Tibial nerve (tissue), 4 donors: ENCODE measurements around the gene ZCCHC8. TPM values are rescaled to one million over a fixed set of nuclear protein-coding genes. Genes with fewer than 3 reads are reported as not detected.
"Not testable (repeated sequence)": the region's sequence is repeated elsewhere in the genome, so short reads cannot be mapped to it uniquely, and the experiment has no call there.

Source experiments
- DNase-seq, 2 donors: peaks; one replicate each; pipeline ENCODE4 v3.0.0-alpha.2; 2019; ENCODE audit warnings: low spot score in 2 of 2
- H3K27ac ChIP-seq, 4 donors: fragments of 200-600 bp; sonication (generic) in 3 of 4; one replicate each; pipeline ENCODE4 v1.5.1; 2017 to 2019; ENCODE audit warnings: mild to moderate bottlenecking in 1 of 4
- H3K27me3 ChIP-seq, 2 donors: fragments of 200-600 bp; sonication (generic) in 1 of 2; one replicate each; pipeline versions ENCODE4 v1.5.1 to v1.6.0; 2017 to 2019
- H3K36me3 ChIP-seq, 3 donors: fragments of 200-600 bp; sonication (generic); one replicate each; pipeline ENCODE4 v1.5.1; 2018 to 2019
- H3K4me1 ChIP-seq, 4 donors: fragments of 200-600 bp; sonication (generic) in 3 of 4; one replicate each; pipeline ENCODE4 v1.5.1; 2017 to 2019
- H3K4me3 ChIP-seq, 4 donors: fragments of 200-600 bp; sonication (generic) in 3 of 4; one replicate each; pipeline ENCODE4 v1.5.1; 2017 to 2019; ENCODE audit warnings: mild to moderate bottlenecking in 1 of 4, moderate library complexity in 1 of 4
- H3K9me3 ChIP-seq, 4 donors: fragments of 200-600 bp; sonication (generic) in 3 of 4; one replicate each; pipeline ENCODE4 v1.5.1; 2017 to 2019
- EP300 ChIP-seq, 2 donors: sonication (generic); formaldehyde crosslinking; IDR thresholded peaks; one replicate each; pipeline ENCODE4 v1.6.1; 2017; ENCODE audit warnings: antibody characterized with exemption in 2 of 2, mild to moderate bottlenecking in 1 of 2
- POLR2A ChIP-seq, 2 donors: fragments of 450-650 bp; IDR thresholded peaks; one replicate each; pipeline ENCODE4 v1.6.1; 2017; ENCODE audit warnings: antibody characterized with exemption in 2 of 2, mild to moderate bottlenecking in 2 of 2, moderate library complexity in 2 of 2
- WGBS, 2 donors: methylation state at CpG; one replicate each; pipeline ENCODE4 v1.1.5; 2018; 5-methylcytosine and 5-hydroxymethylcytosine counted together
- total RNA-seq, 4 donors: library from RNA; depleted of rRNA; stranded (reverse); fragments of >200 nt; gene quantifications; one replicate each; pipeline ENCODE4 v1.1.0, GENCODE V29; 2016
- TF ChIP-seq, protein P1 (sequence below), 5 experiments: fragments of 200-600 bp in 3 of 5; fragments of 450-650 bp in 2 of 5; sonication (generic) in 3 of 5; IDR thresholded peaks; one replicate each; pipeline ENCODE4 v1.5.1; 2016 to 2019; ENCODE audit warnings: antibody characterized with exemption in 5 of 5, mild to moderate bottlenecking in 3 of 5, moderate library complexity in 2 of 5

ZCCHC8 gene
- total RNA-seq, 4 donors from 2014 or later: 22.2 to 32.6 (median 27.4) TPM

DNA sequence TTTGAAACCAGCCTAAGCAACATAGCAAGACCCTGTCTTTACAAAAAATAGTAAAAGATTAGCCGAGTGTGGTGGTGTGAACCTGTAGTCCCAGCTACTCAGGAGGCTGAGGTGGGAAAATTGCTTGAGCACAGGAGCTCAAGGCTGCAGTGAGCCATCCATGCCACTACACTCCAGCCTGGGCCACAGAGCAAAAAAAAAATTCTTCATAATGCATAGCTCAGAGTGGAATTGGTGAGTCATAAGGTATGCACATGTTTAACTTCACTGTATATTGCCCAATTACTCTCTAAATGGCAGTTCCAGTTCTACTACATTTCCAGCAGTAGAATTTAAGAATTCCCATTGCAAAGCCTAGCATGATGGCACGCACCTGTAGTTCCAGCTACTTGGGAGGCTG, 51.4 kb downstream of the ZCCHC8 start:
- no peak for DNase-seq
- H3K27me3 ChIP-seq: no peaks in the 10 kb centered on the region
- H3K36me3 ChIP-seq: no peaks in the 10 kb centered on the region
- no peaks in the 10 kb centered on the region for H3K4me1 ChIP-seq
- no peak overlapping the region for H3K4me3 ChIP-seq
- H3K27ac ChIP-seq: no peak overlapping the region
- WGBS, 2 donors: 94 to 100% methylated on average over 2 of the region's 2 CpGs
- H3K9me3 ChIP-seq: no peaks in the 10 kb centered on the region
- TF ChIP-seq, protein P1, sequence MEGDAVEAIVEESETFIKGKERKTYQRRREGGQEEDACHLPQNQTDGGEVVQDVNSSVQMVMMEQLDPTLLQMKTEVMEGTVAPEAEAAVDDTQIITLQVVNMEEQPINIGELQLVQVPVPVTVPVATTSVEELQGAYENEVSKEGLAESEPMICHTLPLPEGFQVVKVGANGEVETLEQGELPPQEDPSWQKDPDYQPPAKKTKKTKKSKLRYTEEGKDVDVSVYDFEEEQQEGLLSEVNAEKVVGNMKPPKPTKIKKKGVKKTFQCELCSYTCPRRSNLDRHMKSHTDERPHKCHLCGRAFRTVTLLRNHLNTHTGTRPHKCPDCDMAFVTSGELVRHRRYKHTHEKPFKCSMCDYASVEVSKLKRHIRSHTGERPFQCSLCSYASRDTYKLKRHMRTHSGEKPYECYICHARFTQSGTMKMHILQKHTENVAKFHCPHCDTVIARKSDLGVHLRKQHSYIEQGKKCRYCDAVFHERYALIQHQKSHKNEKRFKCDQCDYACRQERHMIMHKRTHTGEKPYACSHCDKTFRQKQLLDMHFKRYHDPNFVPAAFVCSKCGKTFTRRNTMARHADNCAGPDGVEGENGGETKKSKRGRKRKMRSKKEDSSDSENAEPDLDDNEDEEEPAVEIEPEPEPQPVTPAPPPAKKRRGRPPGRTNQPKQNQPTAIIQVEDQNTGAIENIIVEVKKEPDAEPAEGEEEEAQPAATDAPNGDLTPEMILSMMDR (IDR thresholded peaks at IDR 0.05): no peak
- no peak for TF ChIP-seq EP300 (IDR thresholded peaks at IDR 0.05)
- TF ChIP-seq POLR2A (IDR thresholded peaks at IDR 0.05): no peak

DNA sequence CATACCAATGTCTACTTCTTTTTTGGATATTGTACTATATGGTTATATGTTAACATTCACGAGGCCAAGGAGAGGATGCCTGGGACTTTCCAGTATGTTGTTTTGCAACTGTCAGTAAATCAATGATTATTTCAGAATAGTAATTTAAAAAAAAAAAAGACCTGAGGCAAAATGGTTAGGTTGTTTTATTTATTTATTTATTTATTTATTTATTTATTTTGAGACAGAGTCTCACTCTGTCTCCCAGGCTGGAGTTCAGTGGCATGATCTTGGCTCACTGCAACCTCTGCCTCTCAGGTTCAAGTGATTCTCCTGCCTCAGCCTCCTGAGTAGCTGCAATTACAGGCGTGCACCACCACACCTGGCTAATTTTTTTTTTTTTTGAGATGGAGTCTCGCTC, 52.9 kb downstream of the ZCCHC8 start:
- H3K27me3 ChIP-seq, H3K9me3 ChIP-seq, DNase-seq, H3K27ac ChIP-seq, H3K4me3 ChIP-seq, H3K36me3 ChIP-seq, H3K4me1 ChIP-seq: not testable (repeated sequence)
- WGBS, 2 donors: 97 to 98% methylated on average over 3 of the region's 3 CpGs

DNA sequence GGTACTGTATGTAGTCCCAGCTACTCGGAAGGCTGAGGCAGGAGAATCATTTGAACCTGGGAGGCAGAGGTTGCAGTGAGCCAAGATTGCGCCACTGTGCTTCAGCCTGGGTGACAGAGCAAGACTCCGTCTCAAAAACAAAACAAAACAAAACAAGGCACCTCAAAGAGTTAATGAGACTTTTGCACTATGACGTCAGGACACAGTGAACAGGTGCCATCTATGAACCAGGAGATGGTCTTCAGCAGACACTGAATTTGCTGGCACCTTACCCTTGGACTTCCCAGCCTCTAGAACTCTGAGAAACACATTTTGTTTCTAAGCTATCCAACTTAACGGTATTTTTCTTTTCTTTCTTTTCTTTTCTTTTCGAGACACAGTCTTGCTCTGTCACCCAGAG, 54.3 kb downstream of the ZCCHC8 start:
- not testable (repeated sequence) for H3K9me3 ChIP-seq, H3K36me3 ChIP-seq, H3K4me1 ChIP-seq, H3K27me3 ChIP-seq, DNase-seq, H3K4me3 ChIP-seq, H3K27ac ChIP-seq
- 62 to 68% methylated on average over 6 of the region's 6 CpGs for WGBS, 2 donors

DNA sequence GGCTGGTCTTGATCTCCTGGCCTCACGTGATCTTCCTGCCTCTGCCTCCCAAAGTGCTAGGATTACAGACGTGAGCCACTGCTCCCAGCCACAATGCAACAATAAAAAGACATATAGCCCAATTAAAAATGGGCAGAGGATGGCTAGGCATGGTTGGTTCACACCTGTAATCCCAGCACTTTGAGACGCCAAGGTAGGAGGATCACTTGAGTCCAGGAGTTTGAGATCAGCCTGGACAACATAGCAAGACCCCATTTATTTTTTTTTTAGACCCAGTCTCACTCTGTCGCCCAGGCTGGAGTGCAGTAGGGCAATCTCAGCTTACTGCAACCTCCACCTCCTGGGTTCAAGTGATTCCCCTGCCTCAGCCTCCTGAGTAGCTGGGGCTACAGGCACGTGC, 56.7 kb downstream of the ZCCHC8 start:
- not testable (repeated sequence) for H3K27ac ChIP-seq, H3K9me3 ChIP-seq, H3K4me3 ChIP-seq, DNase-seq, H3K27me3 ChIP-seq, H3K4me1 ChIP-seq, H3K36me3 ChIP-seq
- 66 to 85% methylated on average over 5 of the region's 5 CpGs for WGBS, 2 donors

DNA sequence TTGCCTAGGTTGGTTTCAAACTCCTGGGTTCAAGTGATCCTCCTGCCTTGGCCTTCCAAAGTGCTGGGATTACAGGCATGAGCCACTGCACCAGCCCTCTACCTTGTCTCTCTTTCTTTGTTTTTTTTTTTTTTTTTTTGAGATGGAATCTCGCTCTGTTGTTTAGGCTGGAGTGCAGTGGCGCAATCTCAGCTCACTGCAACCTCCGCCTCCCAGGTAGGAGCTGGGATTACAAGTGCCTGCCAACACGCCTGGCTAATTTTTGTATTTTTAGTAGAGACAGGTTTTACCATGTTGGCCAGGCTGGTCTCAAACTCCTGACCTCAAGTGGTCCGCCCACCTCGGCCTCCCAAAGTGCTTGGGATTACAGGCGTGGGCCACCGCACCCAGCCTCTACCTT, 61.9 kb downstream of the ZCCHC8 start:
- WGBS, 2 donors: 94 to 96% methylated on average over 8 of the region's 8 CpGs
- not testable (repeated sequence) for H3K9me3 ChIP-seq, H3K36me3 ChIP-seq, H3K4me3 ChIP-seq, DNase-seq, H3K4me1 ChIP-seq, H3K27ac ChIP-seq, H3K27me3 ChIP-seq

DNA sequence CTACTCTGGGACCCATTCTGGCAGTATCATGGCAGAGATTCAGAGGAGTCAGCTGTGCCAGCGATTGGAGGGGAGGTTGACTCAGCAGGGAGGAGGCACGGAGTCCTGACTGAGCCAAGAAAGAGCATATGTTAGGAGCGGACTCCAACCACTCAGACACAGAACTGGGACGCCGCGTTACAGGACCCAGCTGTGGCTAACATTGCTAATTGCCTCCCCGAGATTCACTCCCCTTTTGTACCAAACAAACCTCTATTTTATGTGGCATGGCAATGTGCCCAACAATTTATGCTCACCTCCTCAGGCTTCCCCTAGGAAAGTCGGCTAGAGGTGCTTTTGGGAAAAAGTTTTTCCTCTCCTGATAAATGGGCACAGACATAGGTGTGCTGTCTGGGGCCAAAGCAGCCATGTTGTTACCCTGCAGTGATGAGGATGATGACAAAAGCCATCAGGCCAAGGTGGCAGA, 63.0 kb downstream of the ZCCHC8 start:
- Histone ChIP-seq H3K36me3 (no peaks in the 10 kb centered on the region), H3K27ac (no peak overlapping the region), H3K9me3 (no peaks in the 10 kb centered on the region), H3K27me3 (no peaks in the 10 kb centered on the region), H3K4me1 (no peaks in the 10 kb centered on the region), H3K4me3 (no peak overlapping the region)
- no peak for DNase-seq
- TF ChIP-seq POLR2A (IDR thresholded peaks at IDR 0.05): no peak
- WGBS, 2 donors: 32 to 45% methylated on average over 8 of the region's 8 CpGs

DNA sequence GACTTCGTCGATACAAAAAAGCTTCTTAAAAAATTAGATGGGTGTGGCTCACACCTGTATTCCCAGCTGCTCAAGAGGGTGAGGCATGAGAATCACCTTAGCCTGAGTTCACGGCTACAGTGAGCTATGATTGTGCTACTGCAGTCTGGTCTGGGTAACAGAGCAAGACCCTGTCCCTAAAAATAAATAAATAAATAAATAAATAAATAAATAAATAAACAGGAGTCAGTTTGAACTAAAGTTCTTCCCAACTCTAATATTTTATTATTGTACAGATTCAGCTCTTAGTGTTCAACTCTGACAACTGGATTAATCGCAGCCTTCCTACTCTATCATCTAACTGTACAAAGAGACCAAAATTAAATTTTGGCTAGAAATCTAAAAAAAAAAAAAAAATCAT, 65.5 kb downstream of the ZCCHC8 start:
- H3K36me3 ChIP-seq: no peaks in the 10 kb centered on the region
- DNase-seq: no peak
- no peak overlapping the region for H3K27ac ChIP-seq
- H3K9me3 ChIP-seq: no peaks in the 10 kb centered on the region
- TF ChIP-seq, protein P1 (IDR thresholded peaks at IDR 0.05): no peak
- TF ChIP-seq EP300 (IDR thresholded peaks at IDR 0.05) (no peak), POLR2A (IDR thresholded peaks at IDR 0.05) (no peak)
- 94 to 98% methylated on average over 4 of the region's 4 CpGs for WGBS, 2 donors
- no peaks in the 10 kb centered on the region for H3K4me1 ChIP-seq
- no peaks in the 10 kb centered on the region for H3K27me3 ChIP-seq
- H3K4me3 ChIP-seq: no peak overlapping the region

DNA sequence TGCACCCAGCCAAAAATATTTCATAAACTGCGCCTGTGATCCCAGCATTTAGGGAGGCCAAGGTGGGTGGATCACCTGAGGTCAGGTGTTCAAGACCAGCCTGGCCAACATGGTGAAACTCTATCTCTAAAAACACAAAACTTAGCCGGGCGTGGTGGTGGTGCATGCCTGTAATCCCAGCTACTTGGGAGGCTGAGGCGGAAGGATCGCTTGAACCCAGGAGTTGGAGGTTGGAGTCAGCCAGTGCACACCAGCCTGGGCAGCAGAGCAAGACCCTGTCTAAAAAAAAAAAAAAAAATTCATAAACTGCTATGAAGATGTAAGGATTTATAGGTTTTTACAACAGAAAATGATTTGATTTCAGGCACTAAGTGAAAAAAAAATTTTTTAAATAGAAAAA, 71.7 kb downstream of the ZCCHC8 start:
- H3K4me1 ChIP-seq, H3K27ac ChIP-seq, H3K36me3 ChIP-seq, H3K27me3 ChIP-seq, H3K9me3 ChIP-seq, H3K4me3 ChIP-seq, DNase-seq: not testable (repeated sequence)
- 92 to 99% methylated on average over 5 of the region's 5 CpGs for whole genome bisulfite sequencing, 2 donors
